ENCODE data around the gene F2RL3. TPM values are rescaled to one million over a fixed set of nuclear protein-coding genes. Genes with fewer than 3 reads are reported as not detected.

F2RL3 gene
- total and polyA plus RNA-seq, 9 of the 15 experiments (the other 6 are each of a cell fraction or from before 2014, with no cell fraction given) = 1.4 to 27.6 (median 11.9) TPM

- TF ChIP-seq STAG1 (CRISPR knock-in tag; IDR thresholded peaks at IDR 0.05; ENCODE audit: borderline replicate concordance) = no peak
- 0 out of 2 replicates have a peak, but pooled peaks have one; percentile 25 for TF ChIP-seq SRSF3 (IDR thresholded peaks at IDR 0.05; ENCODE audit: insufficient read depth, low read length)
- TF ChIP-seq TCF3 (CRISPR knock-in tag; IDR thresholded peaks at IDR 0.05) = peak; percentile 83
- no peak for TF ChIP-seq NR0B1 (IDR thresholded peaks at IDR 0.05; ENCODE audit: partially characterized antibody)
- TF ChIP-seq NCOA1 (IDR thresholded peaks at IDR 0.05; ENCODE audit: low read depth) = peak; percentile 47; the same call in 1 of the 2 replicates
- TF ChIP-seq TAF1 (IDR thresholded peaks at IDR 0.05; ENCODE audit: control insufficient read depth, extremely low read depth, insufficient read depth, low read length, severe bottlenecking) = peak; percentile 55
- TF ChIP-seq SFPQ (IDR thresholded peaks at IDR 0.05; ENCODE audit: low read depth, low read length) = no peak
- peak; percentile 76 for TF ChIP-seq CXXC5 (CRISPR knock-in tag; IDR thresholded peaks at IDR 0.05)
- peak; percentile 81 for TF ChIP-seq ZNF197 (CRISPR knock-in tag; IDR thresholded peaks at IDR 0.05; ENCODE audit: low read depth)
- TF ChIP-seq CBX1 (IDR thresholded peaks at IDR 0.05; ENCODE audit: low read depth) = no peak
- 0 out of 4 replicates have a peak, but pooled peaks of 1 of the 2 experiments have one; percentile 26 for TF ChIP-seq FOXA3 (CRISPR knock-in tag; conservative IDR thresholded peaks at IDR 0.05 in 1 of 2, IDR thresholded peaks at IDR 0.05 in 1 of 2)
- TF ChIP-seq ZNF212 (CRISPR knock-in tag; IDR thresholded peaks at IDR 0.05) = no peak
- no peak for TF ChIP-seq RAD51 (IDR thresholded peaks at IDR 0.05; ENCODE audit: borderline replicate concordance, low read depth)
- TF ChIP-seq SMARCE1 (IDR thresholded peaks at IDR 0.05) = no peak; the same call in 1 of the 2 replicates
- 0 out of 2 replicates have a peak, but pooled peaks have one; percentile 21 for TF ChIP-seq LEF1 (IDR thresholded peaks at IDR 0.05)
- no peak for TF ChIP-seq MTF1 (CRISPR knock-in tag; IDR thresholded peaks at IDR 0.05; ENCODE audit: borderline replicate concordance)
- no peak for TF ChIP-seq IRF1 (CRISPR knock-in tag; IDR thresholded peaks at IDR 0.05; ENCODE audit: borderline replicate concordance)
- TF ChIP-seq TGIF2 (CRISPR knock-in tag; IDR thresholded peaks at IDR 0.05) = 0 out of 2 replicates have a peak, but pooled peaks have one; percentile 61
- peak in 1 of 2 experiments; percentile 27; a peak in 1 of 4 replicates for TF ChIP-seq KDM4B (IDR thresholded peaks at IDR 0.05; ENCODE audit: borderline replicate concordance in 2 of 2, low read depth in 1 of 2)
- no peak for TF ChIP-seq SMARCB1 (IDR thresholded peaks at IDR 0.05; ENCODE audit: insufficient read length, low read depth)
- peak in 1 of 2 experiments; percentile 34; a peak in 1 of 4 replicates for TF ChIP-seq CSDE1 (IDR thresholded peaks at IDR 0.05)
- no peak for TF ChIP-seq ADNP (tag; IDR thresholded peaks at IDR 0.05)
- no peak for TF ChIP-seq FOS (IDR thresholded peaks at IDR 0.05; ENCODE audit: extremely low read depth, insufficient read length)
- peak; percentile 28; the same call in 1 of the 2 replicates for TF ChIP-seq BRD4 (IDR thresholded peaks at IDR 0.05)
Measured at GRCh38 chr19:16888629-16889365, at the start of gene F2RL3 (continued).
